Gastroesophageal sphincter (tissue), 3 donors: ENCODE results near the gene RB1.

Experiments
- EP300 ChIP-seq: sonication (generic); formaldehyde crosslinking; IDR thresholded peaks from one replicate; pipeline ENCODE4 v1.6.1; 2017; ENCODE audit warnings: antibody characterized with exemption, mild to moderate bottlenecking
- POLR2A ChIP-seq, 2 donors: fragments of 450-650 bp; IDR thresholded peaks; one replicate each; pipeline ENCODE4 v1.6.1; 2017; ENCODE audit warnings: antibody characterized with exemption in 2 of 2, mild to moderate bottlenecking in 2 of 2, moderate library complexity in 1 of 2
- POLR2AphosphoS5 ChIP-seq: sonication (generic); formaldehyde crosslinking; IDR thresholded peaks from one replicate; pipeline ENCODE4 v1.6.1; 2017; ENCODE audit warnings: antibody characterized with exemption
- TF ChIP-seq, protein P1 (sequence below), 4 experiments: fragments of 200-600 bp in 2 of 4; fragments of 450-650 bp in 2 of 4; sonication (generic) in 1 of 4; IDR thresholded peaks; one replicate each; pipeline ENCODE4 v1.5.1; 2017 to 2019; ENCODE audit warnings: antibody characterized with exemption in 4 of 4, mild to moderate bottlenecking in 2 of 4, moderate library complexity in 2 of 4

- TF ChIP-seq POLR2A (IDR thresholded peaks at IDR 0.05) (no peak), EP300 (no peak), POLR2AphosphoS5 (no peak)
- TF ChIP-seq, protein P1, sequence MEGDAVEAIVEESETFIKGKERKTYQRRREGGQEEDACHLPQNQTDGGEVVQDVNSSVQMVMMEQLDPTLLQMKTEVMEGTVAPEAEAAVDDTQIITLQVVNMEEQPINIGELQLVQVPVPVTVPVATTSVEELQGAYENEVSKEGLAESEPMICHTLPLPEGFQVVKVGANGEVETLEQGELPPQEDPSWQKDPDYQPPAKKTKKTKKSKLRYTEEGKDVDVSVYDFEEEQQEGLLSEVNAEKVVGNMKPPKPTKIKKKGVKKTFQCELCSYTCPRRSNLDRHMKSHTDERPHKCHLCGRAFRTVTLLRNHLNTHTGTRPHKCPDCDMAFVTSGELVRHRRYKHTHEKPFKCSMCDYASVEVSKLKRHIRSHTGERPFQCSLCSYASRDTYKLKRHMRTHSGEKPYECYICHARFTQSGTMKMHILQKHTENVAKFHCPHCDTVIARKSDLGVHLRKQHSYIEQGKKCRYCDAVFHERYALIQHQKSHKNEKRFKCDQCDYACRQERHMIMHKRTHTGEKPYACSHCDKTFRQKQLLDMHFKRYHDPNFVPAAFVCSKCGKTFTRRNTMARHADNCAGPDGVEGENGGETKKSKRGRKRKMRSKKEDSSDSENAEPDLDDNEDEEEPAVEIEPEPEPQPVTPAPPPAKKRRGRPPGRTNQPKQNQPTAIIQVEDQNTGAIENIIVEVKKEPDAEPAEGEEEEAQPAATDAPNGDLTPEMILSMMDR (IDR thresholded peaks at IDR 0.05), result no peak
These were observed 7.7 kb downstream of the RB1 start for GRCh38 chr13:48311223-48311622.
